ENCODE measurements around the gene TMEM145. TPM values are rescaled to one million over a fixed set of nuclear protein-coding genes. Genes with fewer than 3 reads are reported as not detected.

Gene TMEM145
- total RNA-seq, 4 donors from 2014 or later = 0.20 TPM; not detected in 3

DNA sequence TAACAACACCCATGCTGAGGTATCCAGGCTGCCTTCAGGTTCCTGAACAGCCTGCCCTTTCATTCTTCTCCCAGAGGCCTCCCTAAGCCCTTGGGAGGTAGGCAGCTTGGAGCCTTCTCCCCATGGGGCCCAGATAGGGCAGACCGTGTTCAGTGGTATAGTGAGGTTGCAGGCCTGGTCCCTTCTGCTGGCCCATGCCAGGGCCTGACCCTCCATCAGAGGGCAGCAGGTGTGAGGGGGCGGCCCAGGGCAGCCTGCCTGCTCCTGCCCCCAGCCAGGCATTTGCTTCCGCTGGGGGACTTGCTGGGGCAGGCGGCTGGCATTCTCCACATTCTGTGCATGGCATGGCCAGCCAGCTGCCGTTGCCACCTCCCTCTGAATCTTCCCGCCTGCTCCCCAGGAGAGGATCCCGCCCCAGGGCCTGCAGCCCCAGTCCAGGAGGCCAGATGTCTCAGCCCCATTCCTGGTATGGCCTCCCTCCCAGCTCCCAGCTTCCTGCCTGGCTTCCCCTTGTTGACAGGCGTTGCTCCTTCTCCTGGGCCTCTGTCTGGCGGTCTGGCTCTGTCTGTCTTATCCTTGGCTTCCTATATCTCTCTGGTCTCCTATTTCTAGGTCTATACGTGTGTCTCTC lies 35.2 kb upstream of the TMEM145 start:
- DNase-seq (ENCODE audit: low spot score in 2 of 2) = no peak

DNA sequence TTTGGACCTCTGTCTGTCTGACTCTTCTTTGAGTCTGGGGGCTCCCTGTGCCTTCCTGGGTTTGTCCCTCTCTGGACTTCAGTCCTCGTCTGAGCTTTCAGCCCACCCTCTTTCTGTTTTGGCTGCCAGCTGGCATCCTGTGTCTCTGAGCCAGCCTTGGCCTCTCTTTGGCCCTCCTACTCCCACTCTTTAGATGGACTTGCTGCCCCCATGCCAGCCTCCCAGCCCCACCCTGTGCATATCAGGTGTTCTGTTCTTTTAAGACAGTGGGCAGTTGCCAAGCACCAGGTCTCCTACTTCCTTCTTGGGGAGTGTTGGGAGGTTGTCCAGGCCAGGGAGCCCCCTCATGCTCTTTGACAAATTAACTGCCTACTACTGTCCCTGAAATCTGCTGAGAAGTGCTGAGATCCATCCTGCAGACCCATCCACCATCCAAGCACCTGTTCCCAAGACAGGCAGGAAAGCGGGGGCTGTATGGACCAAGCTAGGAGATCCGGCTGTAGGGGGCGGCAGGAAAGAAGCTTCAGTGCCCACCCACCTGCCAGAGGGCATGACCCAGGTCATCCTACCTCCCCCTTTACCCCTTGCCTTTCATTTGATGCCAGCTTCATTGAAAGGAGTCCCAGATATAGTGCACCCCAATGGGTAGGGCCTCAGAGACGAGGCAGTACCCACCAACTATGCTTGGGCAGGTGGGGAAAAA lies 34.5 kb upstream of the TMEM145 start:
- Histone ChIP-seq H3K36me3 (peaks cover 0 to 25% (median 11%) of the 10 kb centered on the region in 3 donors), H3K4me1 (peaks cover 3 to 91% (median 65%) of the 10 kb centered on the region in 4 donors), H3K9me3 (no peaks in the 10 kb centered on the region), H3K27me3 (no peaks in the 10 kb centered on the region), H3K27ac (peak overlapping the region; percentile 96 to 99 (median 97)), H3K4me3 (no peak overlapping the region)
- no peak for DNase-seq (ENCODE audit: low spot score in 2 of 2)
- WGBS, 2 donors = 38 to 49% methylated on average over 5 of the region's 5 CpGs
- TF ChIP-seq EP300 (IDR thresholded peaks at IDR 0.05) = no peak
- no peak for TF ChIP-seq POLR2A (IDR thresholded peaks at IDR 0.05)
- TF ChIP-seq, protein P1, sequence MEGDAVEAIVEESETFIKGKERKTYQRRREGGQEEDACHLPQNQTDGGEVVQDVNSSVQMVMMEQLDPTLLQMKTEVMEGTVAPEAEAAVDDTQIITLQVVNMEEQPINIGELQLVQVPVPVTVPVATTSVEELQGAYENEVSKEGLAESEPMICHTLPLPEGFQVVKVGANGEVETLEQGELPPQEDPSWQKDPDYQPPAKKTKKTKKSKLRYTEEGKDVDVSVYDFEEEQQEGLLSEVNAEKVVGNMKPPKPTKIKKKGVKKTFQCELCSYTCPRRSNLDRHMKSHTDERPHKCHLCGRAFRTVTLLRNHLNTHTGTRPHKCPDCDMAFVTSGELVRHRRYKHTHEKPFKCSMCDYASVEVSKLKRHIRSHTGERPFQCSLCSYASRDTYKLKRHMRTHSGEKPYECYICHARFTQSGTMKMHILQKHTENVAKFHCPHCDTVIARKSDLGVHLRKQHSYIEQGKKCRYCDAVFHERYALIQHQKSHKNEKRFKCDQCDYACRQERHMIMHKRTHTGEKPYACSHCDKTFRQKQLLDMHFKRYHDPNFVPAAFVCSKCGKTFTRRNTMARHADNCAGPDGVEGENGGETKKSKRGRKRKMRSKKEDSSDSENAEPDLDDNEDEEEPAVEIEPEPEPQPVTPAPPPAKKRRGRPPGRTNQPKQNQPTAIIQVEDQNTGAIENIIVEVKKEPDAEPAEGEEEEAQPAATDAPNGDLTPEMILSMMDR (IDR thresholded peaks at IDR 0.05) = no peak

More for the DNA sequence above, 35.2 kb upstream of the TMEM145 start:
- Histone ChIP-seq H3K4me1 (peaks cover 3 to 87% (median 60%) of the 10 kb centered on the region in 4 donors), H3K36me3 (peaks cover 0 to 32% (median 18%) of the 10 kb centered on the region in 3 donors), H3K9me3 (no peaks in the 10 kb centered on the region), H3K4me3 (no peak overlapping the region), H3K27ac (peak overlapping the region; percentile 67 to 99 (median 96)), H3K27me3 (no peaks in the 10 kb centered on the region)
- 27 to 31% methylated on average over 6 to 10 of the region's 10 CpGs for WGBS, 2 donors
- TF ChIP-seq, protein P1 (IDR thresholded peaks at IDR 0.05) = no peak
- TF ChIP-seq EP300 (IDR thresholded peaks at IDR 0.05) = no peak

DNA sequence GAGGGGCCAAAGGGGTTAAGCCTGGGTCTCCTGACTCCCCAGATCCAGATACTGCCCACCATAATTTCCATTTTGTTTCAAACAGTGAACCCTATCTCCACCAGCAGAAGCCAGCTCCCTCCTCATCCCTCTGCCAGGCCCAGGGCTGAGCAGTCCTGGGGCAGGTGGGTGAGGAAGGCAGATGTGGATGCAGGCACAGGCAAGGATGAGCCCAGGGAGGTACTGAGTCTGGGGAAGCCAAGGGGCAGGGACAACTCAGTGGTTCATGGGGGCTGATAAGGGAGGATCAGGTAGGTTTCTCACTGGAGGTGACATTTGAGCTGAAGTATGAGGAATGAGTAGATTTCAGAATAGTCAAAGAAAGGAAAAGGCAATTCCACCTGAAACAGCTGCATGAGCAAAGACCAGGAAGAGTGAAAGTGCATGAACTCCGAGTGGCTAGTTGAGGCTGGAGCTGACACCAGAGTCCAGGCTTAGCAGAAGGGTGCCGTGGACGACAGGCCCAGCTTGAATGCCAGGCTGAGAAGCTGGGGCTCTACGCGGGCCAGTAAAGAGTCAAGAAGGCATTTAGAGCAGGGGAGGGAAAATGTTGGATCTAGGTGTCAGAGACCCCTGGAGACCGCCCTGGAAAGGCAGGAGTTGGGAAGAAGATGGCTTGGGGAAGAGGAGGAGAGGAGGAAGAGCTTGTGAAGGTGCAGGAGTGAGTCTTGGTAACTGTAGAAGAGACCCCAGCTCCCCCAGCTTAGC lies 33.8 kb upstream of the TMEM145 start:
- H3K4me3 ChIP-seq = peak overlapping the region; percentile 81 to 100 (median 86)
- peak overlapping the region; percentile 96 to 99 (median 97) for H3K27ac ChIP-seq
- H3K9me3 ChIP-seq = no peaks in the 10 kb centered on the region
- no peak for DNase-seq (ENCODE audit: low spot score in 2 of 2)
- H3K36me3 ChIP-seq = peaks cover 0 to 18% (median 7%) of the 10 kb centered on the region in 3 donors
- 4 to 8% methylated on average over 6 of the region's 6 CpGs for WGBS, 2 donors
- TF ChIP-seq, protein P1 (IDR thresholded peaks at IDR 0.05) = no peak
- TF ChIP-seq EP300 (IDR thresholded peaks at IDR 0.05) (no peak), POLR2A (IDR thresholded peaks at IDR 0.05) (no peak)
- peaks cover 3 to 83% (median 64%) of the 10 kb centered on the region in 4 donors for H3K4me1 ChIP-seq
- no peaks in the 10 kb centered on the region for H3K27me3 ChIP-seq

DNA sequence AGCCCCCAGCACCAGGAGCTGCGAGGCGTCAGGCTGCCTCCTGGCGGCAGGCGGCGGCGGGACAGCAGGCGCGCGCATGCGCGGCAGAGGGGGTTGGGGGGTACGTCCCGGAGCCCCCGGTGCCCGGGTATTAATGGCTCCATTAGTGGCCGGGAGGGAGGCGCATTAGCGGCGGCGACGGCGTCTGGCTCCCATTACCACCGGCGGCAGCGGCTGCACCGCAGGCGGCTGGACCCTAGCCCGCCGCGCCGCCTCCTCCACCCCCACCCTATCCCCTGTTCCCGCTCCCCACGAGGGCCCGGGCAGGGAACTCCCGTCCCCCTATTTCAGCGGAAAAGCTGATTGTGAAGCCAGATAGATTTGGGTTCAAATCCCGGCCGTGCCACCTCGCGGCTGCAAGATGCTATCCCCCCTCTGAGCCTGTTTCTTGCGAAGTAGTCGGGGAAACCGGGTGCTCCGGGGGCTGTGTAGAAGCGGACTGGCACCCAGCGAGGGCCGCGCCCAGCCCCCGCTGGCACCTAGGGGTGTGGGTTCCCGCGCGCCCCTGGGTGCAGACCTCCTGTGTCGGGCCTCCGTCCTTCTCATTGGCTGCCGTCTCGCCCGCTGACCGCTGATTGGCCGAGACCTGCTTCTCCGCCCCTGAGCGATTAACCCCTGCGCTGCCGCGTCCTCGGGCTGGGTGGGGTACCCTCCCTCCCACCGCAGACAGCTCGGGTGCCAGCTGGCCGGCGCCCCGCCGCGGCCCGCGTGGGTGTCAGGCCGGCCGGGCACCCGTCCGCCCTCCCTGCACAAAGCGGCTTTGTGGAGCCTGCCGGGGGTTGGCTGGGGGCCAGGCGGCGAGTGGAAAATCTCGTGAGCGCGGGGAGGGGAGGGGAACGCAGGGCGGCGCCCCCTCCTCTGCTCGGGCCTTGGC lies 33.0 kb upstream of the TMEM145 start:
- Histone ChIP-seq H3K27me3 (no peaks in the 10 kb centered on the region), H3K4me1 (peaks cover 3 to 82% (median 66%) of the 10 kb centered on the region in 4 donors), H3K9me3 (no peaks in the 10 kb centered on the region), H3K4me3 (peak overlapping the region; percentile 81 to 100 (median 86)), H3K36me3 (peaks cover 0 to 10% (median 0%) of the 10 kb centered on the region in 3 donors), H3K27ac (peak overlapping the region; percentile 96 to 99 (median 97))
- WGBS, 2 donors = 1% methylated on average over 38 to 72 of the region's 89 CpGs
- peak; percentile 90 to 93 for DNase-seq (ENCODE audit: low spot score in 2 of 2)
- peak; percentile 22 to 53 for TF ChIP-seq POLR2A (IDR thresholded peaks at IDR 0.05)
- TF ChIP-seq, protein P1 (IDR thresholded peaks at IDR 0.05) = peak; percentile 85 to 98 (median 97)
- peak in 1 of 2 donors; percentile 84 for TF ChIP-seq EP300 (IDR thresholded peaks at IDR 0.05)
